OCI-LY7 (cell line): ENCODE results near the gene TWF2. TPM values are rescaled to one million over a fixed set of nuclear protein-coding genes. Genes with fewer than 3 reads are reported as not detected.
A peak's percentile ranks its signal among the peaks of the same experiment; 100 is the strongest.

Source experiments
- BruUV-seq: library from RNA; stranded (reverse); fragments of 400-500 nt; replicated peaks from 2 replicates; lab custom pipeline; 2021; lab: Mats Ljungman, UMichigan
- CTCF ChIA-PET: fragments of 300-600 bp; sonication (Branson Sonifier 250); formaldehyde crosslinking; loops from one replicate; lab custom pipeline; 2022; ENCODE audit warnings: antibody characterized with exemption; ENCODE audit not compliant: unreplicated experiment; lab: Charles Lee
- POLR2A ChIA-PET: fragments of 300-600 bp; sonication (Branson Sonifier 250); formaldehyde crosslinking; loops from one replicate; lab custom pipeline; 2022; ENCODE audit warnings: antibody characterized with exemption; lab: Charles Lee
- DNase-seq: peaks from one replicate; pipeline ENCODE4 v3.0.0-alpha.2; 2015; ENCODE audit warnings: low spot score
- H2AFZ ChIP-seq: fragments of 200-600 bp; sonication (generic), shearing (Covaris generic); 2 replicates; pipeline ENCODE4 v1.6.1; 2014; ENCODE audit warnings: mild to moderate bottlenecking, antibody characterized with exemption, low read length, moderate library complexity
- H3K27ac ChIP-seq: fragments of 200-600 bp; sonication (generic); 2 replicates; pipeline ENCODE4 v1.5.1; 2014; ENCODE audit warnings: mixed run types, low read depth, mild to moderate bottlenecking, moderate library complexity, low read length, inconsistent platforms; ENCODE audit not compliant: poor library complexity, severe bottlenecking
- H3K36me3 ChIP-seq: fragments of 200-600 bp; sonication (generic); 2 replicates; pipeline ENCODE4 v1.6.1; 2014; ENCODE audit warnings: mild to moderate bottlenecking, antibody characterized with exemption, low read length, moderate library complexity, mixed read lengths; ENCODE audit not compliant: insufficient read depth
- H3K4me1 ChIP-seq: fragments of 200-600 bp; sonication (generic); 2 replicates; pipeline ENCODE4 v1.5.1; 2014; ENCODE audit warnings: mild to moderate bottlenecking, low read length; ENCODE audit not compliant: insufficient read depth, poor library complexity, severe bottlenecking
- H3K4me2 ChIP-seq: fragments of 200-600 bp; sonication (generic); 2 replicates; pipeline ENCODE4 v1.6.1; 2014; ENCODE audit warnings: mild to moderate bottlenecking, low read length
- H3K4me3 ChIP-seq: fragments of 200-600 bp; sonication (generic); 2 replicates; pipeline ENCODE4 v1.5.1; 2014; ENCODE audit warnings: mild to moderate bottlenecking, low read depth, low read length; ENCODE audit not compliant: poor library complexity, severe bottlenecking
- H3K79me2 ChIP-seq: fragments of 200-600 bp; sonication (generic); 2 replicates; pipeline ENCODE4 v1.6.1; 2016; ENCODE audit warnings: low read depth, mild to moderate bottlenecking, low read length, moderate library complexity, mixed read lengths; ENCODE audit not compliant: insufficient read depth
- H3K9me2 ChIP-seq: fragments of 200-600 bp; sonication (generic); 2 replicates; pipeline ENCODE4 v1.6.1; 2016; ENCODE audit warnings: mild to moderate bottlenecking, low read length, mixed read lengths; ENCODE audit not compliant: insufficient read depth
- H3K9me3 ChIP-seq: fragments of 200-600 bp; sonication (generic); 2 replicates; pipeline ENCODE4 v1.6.1; 2014; ENCODE audit warnings: mild to moderate bottlenecking, mixed run types, low read length, mixed read lengths
- H4K20me1 ChIP-seq: fragments of 200-600 bp; sonication (generic); 2 replicates; pipeline ENCODE4 v1.6.1; 2014; ENCODE audit warnings: mild to moderate bottlenecking, antibody characterized with exemption, low read length, moderate library complexity, mixed read lengths; ENCODE audit not compliant: insufficient read depth
- CTCF ChIP-seq: fragments of 200-600 bp; sonication (generic); conservative IDR thresholded peaks from 2 replicates; pipeline ENCODE4 v1.5.1; 2014; ENCODE audit warnings: mild to moderate bottlenecking, antibody characterized with exemption, low read length, moderate library complexity, mixed read lengths
- EZH2phosphoT487 ChIP-seq: fragments of 200-600 bp; sonication (generic); IDR thresholded peaks from 2 replicates; pipeline ENCODE4 v1.6.1; 2018; ENCODE audit warnings: low read depth, borderline replicate concordance, mild to moderate bottlenecking, mixed run types, antibody characterized with exemption, low read length, moderate library complexity, mixed read lengths
- intact Hi-C: fragments of 100-400 bp; cut with micrococcal nuclease; formaldehyde crosslinking; loops from one replicate; pipeline ENCODE4 v1.10.0; 2022; ENCODE audit not compliant: unreplicated experiment
- total RNA-seq, 2 experiments: library from RNA; depleted of rRNA in 1 of 2; stranded (reverse); fragments of >200 nt in 1 of 2; shearing (Covaris generic) in 1 of 2; gene quantifications; 2 replicates each; pipeline ENCODE4 v1.2.3, GENCODE V29; 2014 to 2022

Gene TWF2
- total RNA-seq, 2 experiments from 2014 or later = 52.8 to 64.9 TPM

GRCh38 chr3:52279596-52279995 lies 40.6 kb upstream of the TWF2 start:
- Histone ChIP-seq H3K36me3 (peaks cover 24% of the 10 kb centered on the region), H3K4me1 (peaks cover 29% of the 10 kb centered on the region), H3K9me3 (no peaks in the 10 kb centered on the region), H3K9me2 (no peaks in the 10 kb centered on the region), H2AFZ (peak overlapping the region; percentile 23; the same call in 1 of the 2 replicates), H3K4me2 (peak overlapping the region; percentile 71), H3K27ac (no peak overlapping the region), H3K79me2 (peaks cover 36% of the 10 kb centered on the region), H3K4me3 (peak overlapping the region; percentile 70), H4K20me1 (peaks cover 15% of the 10 kb centered on the region)
- no peak for DNase-seq
- TF ChIP-seq EZH2phosphoT487 = no peak
- TF ChIP-seq CTCF = no peak
- TSS peak; percentile 62 for BruUV-seq
- ChIA-PET CTCF (interaction anchor here (0.9 to 1.2 kb wide), 2 partner anchors 9 to 77 kb away, joined by 3 to 4 read pairs; no protein-coding TSS in a partner anchor), POLR2A (interaction anchor here (0.7 to 2.0 kb wide), 4 partner anchors 41 to 170 kb away, joined by 3 to 13 read pairs (median 4); partner anchors contain the start of genes TLR9 and TWF2)
- intact Hi-C loops = no loop called here

- Histone ChIP-seq H2AFZ (peak within 1 kb of the TSS; percentile 23; the same call in 1 of the 2 replicates), H3K4me3 (peak within 1 kb of the TSS; percentile 70), H3K4me1 (peaks cover 29% of the 10 kb centered on the region), H3K4me2 (peak within 1 kb of the TSS; percentile 94), H4K20me1 (peaks cover 25% of the 10 kb centered on the region), H3K9me3 (peaks cover 4% of the 10 kb centered on the region; the same call in 1 of the 2 replicates), H3K79me2 (peaks cover 46% of the 10 kb centered on the region), H3K27ac (peak within 1 kb of the TSS; percentile 67), H3K9me2 (no peaks in the 10 kb centered on the region), H3K36me3 (peaks cover 34% of the 10 kb centered on the region)
- BruUV-seq = no TSS peak
- peak; percentile 60 for TF ChIP-seq CTCF
- TF ChIP-seq EZH2phosphoT487 = no peak
- DNase-seq = peak; percentile 94
- intact Hi-C loops = loop anchor here (1.0 kb wide), 2 partner anchors 39 to 53 kb away; partner anchors contain the start of genes TLR9 and TWF2
- ChIA-PET CTCF (interaction anchor here (0.5 to 1.2 kb wide), 3 partner anchors 10 to 58 kb away, joined by 3 to 4 read pairs (median 3); partner anchors contain the start of gene TWF2), POLR2A (interaction anchor here (1.0 to 2.0 kb wide), 7 partner anchors 9 to 171 kb away, joined by 3 to 13 read pairs (median 4); partner anchors contain the start of genes GLYCTK and TLR9)
Measured at GRCh38 chr3:52278510-52279069, 39.6 kb upstream of the TWF2 start, which contains the start of gene WDR82. WDR82 (minus strand) TSS chr3:52278649; CDS start chr3:52278361, 288 bp downstream.
